Myocyte (in vitro differentiated cells): Measurements from ENCODE around the gene INCA1. TPM values are rescaled to one million over a fixed set of nuclear protein-coding genes. Genes with fewer than 3 reads are reported as not detected.

Experiments
- DNase-seq: peaks from one replicate; pipeline ENCODE4 v3.0.0-alpha.2; 2012; ENCODE audit warnings: low read depth
- total RNA-seq: library from RNA; depleted of rRNA; stranded (reverse); fragments of >200 nt; gene quantifications from 2 replicates; pipeline ENCODE4 v1.2.3, GENCODE V29; 2014

The INCA1 gene
- total RNA-seq, 1 donor from 2014 or later, result 0.62 TPM

DNA sequence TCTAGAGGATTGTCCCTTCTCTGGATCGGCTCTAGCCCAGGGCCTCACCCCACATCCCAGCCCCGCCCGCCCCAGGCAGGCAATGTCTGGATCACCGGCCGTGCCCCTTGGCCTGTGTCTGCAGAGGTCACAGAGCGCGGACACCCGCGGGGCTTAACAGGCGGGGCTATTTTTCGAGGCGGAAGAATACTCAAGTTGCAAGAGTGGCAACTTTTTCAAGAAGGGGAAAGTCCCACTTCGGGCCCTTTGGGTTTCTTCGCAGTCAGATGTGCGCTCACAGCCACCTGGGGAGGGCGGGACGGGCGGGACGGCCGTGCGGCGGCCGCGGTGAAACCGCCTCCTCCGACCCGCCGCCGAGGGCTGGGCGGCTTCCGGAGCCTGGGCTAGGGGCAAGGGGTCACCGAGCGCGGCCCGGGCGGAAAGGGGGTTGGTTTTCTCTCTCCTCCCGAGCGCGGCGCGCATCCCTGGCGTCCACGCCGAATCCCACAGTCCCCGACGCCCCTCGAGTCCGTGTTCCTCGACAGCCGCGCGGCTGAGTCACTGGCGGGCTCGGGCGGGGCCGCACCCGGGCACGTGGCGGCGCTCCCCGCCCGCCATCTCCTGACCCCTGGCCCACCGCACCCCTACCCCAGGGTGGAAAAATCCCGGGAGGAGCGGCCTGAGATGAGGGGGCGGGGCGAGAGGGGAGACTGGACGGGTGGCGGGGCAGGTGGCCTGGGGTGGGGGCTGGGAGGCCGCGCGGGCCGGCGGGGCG, 47.8 kb downstream of the INCA1 start:
- peak; percentile 92 for DNase-seq

DNA sequence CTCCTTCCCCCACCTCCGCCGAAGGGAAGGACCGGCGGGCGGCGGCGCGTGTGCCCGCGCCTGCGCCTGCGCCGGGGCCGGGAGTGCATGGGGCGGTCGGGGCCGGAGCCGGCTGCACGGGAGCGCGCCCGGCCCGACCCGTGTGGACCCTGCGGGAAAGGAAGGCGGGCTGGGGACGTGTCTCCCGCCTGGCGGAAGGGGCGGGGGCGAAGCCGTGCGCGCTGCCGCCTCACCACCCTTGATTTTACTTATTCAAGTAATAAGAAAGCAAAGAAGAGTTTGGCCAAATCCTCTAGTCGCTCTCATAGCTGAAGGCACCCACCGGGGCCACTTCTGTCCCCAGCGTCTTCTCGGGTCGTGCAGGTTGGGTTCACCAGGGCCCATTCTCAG, 48.4 kb downstream of the INCA1 start:
- peak; percentile 88 for DNase-seq

DNA sequence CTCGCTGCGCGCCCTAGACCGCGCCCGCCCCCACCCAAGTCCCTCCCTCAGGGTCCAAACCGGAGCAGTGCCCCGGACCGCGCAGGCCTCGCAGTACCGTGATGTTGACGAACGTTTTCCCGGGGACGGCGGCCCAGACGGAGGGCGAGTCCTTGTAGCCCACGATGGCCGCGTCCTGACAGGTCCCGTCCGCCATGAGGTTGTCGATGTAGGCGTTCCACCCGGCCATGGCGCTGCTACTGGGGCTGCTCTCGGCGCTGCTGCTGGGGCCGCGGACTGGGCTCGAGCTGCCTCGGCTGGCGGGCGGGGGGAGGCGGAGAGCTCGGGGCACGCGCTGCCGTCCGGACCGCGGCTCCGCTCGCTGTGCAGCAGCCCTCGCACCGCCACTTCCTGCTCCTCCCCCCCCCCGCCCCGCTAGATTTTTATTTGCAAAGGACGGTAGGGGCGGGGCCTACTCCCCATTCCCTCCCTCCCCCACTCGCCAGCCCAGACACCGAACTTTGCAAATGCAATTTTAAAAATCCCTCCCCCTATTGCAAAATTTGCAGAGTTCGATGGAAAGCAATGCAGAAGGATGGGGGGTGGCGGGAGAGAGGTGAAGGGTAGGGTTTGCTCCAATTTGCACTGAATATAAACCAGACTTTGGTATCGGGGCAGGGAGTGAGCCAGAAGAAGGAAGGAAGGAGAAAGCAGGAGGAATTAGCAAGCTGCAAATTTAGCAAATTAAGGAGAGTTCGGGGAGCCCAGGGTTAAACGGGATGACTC, 49.0 kb downstream of the INCA1 start, which contains the start of gene PFN1:
Gene PFN1, minus strand, starts transcription at position 365 of the 765 bp plus-strand sequence. Its CDS starts 136 bp downstream, at position 229.
- DNase-seq, result peak; percentile 89

DNA sequence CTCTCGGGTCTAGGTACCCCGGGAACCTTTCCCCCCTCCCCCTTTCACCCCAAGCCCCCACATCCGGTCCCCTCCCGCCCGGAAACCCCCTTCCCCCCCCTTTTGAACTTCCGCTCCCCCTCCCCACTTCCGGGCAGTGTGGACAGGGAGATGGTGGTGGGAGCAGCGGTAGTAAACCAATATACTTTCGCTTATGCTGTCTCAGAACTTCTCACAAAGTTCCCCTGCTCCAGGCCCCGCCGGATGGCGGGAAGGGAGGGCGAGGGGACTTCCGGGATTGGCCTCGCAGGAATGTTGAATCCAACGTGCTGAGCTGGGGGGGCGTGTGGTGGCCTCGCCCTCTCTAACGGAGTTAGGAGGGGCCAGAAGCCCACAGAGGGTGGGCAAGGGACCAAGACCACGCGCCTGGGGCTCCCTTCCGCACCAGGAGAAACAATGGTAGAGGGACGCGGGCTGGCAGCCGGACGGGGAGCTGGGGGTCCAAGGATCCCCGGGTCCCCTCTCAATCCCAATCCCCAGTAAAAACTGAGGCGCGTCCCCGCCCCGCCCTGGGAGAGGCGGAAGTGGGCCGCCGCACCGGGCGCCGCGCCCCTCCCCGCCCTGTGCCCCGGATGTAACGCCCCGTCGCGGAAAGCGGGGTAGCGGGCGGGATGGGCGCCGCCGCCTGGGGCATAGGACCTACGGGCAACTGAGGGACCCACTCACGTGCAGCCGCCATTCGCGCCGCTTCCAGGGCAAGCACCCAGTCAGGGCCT, 49.7 kb downstream of the INCA1 start:
- DNase-seq, result peak; percentile 62

DNA sequence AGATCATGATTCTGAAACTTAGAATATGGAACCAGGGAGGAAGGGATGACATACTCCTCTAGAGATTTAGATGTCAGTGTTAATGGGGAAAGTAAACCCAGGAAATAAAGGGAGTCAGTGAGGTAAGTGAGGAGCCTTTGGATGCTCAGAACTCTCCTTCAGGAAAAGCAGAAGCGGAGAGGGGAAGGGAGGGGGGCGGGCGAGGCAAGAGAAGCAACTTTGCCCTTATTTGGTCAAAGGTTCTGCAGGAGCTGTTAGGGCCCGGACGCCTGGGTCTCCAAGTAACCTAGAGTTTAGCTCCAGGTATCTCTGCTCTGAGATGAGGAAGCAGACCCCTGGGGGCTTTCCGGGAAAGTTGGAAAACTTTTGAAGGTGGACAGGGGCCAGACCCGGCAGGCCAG, 50.3 kb downstream of the INCA1 start:
- peak; percentile 41 for DNase-seq

DNA sequence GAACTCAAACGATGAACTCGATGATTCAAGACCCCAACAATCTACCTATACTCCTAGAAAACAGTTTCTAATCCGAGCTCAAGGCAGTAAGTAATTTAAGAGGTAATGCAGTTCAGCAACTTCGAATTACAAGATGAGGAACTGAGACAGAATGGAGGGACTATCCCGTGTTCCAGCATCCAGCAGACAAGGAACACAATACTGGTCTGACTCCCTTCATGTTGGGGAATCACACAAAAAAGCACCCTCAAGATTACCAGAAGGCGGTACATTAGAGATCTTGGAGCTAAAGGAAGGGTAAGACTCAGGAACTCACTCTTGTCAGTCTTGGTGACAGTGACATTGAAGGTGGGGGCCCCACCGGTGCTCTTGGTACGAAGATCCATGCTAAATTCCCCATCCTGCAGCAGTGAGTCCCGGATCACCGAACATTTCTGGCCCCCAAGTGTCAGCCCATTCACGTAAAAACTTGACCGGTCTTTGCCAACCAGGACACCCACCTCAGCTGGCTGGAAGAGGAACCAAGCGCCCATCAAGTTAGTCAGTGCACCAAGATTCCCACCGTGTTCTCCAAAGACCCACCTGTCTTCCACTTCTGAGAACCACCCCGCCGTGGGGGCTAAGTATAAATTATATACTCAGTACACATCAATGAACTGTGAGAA, 50.9 kb downstream of the INCA1 start:
- DNase-seq, result no peak

DNA sequence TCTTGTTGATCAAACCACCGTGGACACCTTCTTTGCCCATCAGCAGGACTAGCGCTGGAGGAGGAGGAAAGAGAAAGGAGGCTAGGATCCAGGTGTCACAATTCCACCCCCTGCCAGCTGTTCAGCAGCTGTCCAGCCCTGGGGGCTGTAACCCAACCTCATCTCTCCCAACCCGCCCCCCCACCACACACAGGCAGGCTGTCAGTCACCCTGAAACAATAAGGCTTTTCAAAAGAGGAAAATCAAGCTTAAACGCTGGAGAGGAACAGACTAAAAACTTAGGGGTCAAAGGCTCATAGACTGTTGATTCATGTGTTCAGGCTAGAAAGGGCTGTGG, 51.4 kb downstream of the INCA1 start:
- DNase-seq, result peak; percentile 61

DNA sequence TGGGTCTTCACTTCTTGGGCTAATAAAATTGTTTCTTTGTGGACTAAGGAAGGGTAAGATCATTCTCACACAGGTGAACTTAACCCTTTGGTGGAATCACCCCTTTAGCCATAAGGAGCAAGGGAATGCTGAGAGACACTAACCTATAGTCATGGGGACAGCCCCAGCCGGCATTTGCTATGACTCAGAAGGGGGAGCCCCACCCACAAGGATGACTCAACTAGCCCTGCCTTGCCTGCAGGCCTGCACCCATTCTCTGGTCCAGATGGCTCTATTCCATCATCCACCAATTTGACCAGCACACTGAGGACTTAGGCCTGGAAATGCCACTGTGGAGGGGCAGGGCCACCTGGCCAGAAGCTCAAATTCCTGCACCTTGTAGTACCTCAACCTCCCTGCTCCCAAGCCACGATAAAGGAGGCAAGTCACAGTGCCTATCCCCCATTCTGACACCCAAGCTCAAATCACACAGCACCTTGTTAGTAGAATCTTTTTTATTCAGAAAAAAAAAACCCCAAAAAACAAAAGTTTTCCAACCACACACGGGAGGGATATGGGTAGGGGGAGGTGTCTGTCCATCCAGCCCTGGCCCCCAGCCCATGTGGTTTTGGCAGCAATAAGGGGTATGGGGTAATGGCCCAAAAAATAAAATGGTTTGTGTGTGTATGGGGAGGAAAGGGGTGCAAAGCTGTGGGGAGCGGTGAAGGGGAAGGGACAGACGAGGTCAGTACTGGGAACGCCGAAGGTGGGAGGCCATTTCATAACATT, 52.0 kb downstream of the INCA1 start:
- DNase-seq, result peak; percentile 90

DNA sequence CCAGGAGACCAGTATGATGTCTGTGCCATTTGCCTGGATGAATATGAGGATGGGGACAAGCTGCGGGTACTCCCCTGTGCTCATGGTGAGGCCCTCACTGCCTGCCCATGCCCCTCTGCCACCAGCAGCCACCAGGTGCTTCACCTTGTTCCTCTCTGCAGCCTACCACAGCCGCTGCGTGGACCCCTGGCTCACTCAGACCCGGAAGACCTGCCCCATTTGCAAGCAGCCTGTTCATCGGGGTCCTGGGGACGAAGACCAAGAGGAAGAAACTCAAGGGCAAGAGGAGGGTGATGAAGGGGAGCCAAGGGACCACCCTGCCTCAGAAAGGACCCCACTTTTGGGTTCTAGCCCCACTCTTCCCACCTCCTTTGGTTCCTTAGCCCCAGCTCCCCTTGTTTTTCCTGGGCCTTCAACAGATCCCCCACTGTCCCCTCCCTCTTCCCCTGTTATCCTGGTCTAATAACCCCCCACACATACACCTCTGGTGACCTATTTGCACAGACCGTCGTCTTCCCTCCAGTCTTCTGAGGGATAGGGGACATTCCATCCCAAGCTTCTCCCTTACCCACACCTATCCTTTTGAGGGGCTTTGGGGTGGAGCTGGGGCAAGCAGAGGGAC, 52.7 kb downstream of the INCA1 start:
- DNase-seq, result no peak

DNA sequence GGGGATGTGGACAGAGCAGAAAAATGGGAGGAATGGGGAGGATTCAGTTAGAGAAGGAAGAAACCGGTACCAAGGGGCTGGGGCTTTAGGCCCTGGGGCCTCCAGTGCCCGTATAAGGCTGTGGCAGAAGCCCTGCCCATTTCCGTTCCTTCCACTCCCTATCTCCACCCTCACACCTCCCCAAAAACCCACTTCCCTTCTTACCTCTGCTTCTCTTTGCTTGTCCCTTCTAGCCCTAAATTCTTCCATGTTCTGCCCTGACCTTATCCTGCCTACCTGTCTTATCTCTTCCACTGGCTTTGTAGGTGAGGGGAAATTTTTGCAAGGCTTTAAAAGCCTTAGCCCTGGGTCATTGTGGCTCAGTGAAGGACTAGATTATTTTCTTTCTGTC, 53.2 kb downstream of the INCA1 start:
- DNase-seq, result no peak

DNA sequence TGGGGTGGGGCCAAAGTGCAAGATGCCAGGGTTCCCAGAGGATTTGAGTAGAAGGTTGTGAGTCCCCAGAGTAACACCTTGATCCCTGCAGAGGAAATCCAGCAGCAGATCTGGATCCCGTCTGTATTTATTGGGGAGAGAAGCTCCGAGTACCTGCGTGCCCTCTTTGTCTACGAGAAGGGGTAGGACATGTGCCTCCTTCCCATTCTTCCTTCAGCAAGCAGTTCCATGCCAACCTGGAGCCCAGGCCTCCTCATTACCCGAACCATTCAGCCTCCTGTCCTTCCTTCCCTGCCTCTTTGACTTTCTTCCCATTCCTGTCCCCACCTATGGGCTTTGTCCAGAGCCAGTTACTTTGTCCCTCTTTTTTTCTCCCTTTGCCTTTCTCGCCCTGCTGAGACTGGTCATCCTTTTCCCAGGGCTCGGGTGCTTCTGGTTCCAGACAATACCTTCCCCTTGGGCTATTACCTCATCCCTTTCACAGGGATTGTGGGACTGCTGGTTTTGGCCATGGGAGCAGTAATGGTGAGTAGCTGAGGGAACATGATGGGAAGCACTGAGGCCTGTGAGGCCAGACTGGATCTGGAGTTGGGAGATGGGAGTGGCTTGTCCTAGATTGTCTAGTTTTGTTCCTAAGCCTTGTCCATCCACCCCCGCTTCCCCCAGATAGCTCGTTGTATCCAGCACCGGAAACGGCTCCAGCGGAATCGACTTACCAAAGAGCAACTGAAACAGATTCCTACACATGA, 54.4 kb downstream of the INCA1 start:
- no peak for DNase-seq

DNA sequence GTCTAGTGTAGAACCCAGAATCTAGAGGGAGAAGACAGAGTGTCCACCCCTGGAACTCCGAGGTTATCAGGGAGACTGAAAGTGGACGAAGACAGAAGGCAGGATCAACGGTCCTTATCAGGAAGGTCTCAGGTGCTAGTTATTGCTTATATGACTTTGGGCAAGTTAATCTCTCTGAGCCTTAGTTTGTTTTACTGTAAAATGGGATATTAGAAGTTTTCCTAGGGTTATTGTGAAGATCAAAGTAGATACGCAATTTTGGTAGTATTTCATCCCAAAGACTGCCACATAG, 56.1 kb downstream of the INCA1 start:
- no peak for DNase-seq

DNA sequence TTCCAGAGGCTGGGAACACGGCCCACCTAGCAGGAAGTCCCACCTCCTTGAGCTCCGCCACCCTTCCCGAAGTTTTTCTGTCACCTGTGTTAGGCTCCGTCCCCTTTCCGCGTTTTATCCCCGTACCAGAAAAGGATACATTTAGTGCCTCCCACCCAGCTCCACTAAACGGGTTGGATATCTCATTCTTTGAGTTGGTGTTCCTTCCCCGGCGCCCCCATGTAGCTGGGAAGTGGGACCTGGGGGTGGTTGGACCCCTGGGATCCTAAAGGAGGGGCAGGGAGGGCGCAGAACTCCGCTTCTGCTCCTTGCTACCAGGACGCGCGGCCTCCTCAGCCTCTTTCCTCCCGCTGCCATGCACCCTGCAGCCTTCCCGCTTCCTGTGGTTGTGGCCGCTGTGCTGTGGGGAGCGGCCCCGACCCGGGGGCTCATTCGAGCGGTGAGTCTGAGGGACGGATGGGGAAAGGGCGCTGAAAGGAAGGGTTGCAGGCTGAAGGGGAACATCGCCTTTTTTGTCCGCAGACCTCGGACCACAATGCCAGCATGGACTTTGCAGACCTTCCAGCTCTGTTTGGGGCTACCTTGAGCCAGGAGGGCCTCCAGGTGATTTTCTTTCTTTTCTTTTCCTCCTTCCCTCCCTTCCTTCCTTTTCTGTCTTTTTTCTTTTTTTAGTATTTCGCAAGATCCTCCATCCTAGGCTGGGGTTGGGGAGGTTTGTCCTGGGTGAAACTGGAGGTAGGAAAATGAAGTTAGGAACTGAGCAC, 56.6 kb downstream of the INCA1 start:
- no peak for DNase-seq

DNA sequence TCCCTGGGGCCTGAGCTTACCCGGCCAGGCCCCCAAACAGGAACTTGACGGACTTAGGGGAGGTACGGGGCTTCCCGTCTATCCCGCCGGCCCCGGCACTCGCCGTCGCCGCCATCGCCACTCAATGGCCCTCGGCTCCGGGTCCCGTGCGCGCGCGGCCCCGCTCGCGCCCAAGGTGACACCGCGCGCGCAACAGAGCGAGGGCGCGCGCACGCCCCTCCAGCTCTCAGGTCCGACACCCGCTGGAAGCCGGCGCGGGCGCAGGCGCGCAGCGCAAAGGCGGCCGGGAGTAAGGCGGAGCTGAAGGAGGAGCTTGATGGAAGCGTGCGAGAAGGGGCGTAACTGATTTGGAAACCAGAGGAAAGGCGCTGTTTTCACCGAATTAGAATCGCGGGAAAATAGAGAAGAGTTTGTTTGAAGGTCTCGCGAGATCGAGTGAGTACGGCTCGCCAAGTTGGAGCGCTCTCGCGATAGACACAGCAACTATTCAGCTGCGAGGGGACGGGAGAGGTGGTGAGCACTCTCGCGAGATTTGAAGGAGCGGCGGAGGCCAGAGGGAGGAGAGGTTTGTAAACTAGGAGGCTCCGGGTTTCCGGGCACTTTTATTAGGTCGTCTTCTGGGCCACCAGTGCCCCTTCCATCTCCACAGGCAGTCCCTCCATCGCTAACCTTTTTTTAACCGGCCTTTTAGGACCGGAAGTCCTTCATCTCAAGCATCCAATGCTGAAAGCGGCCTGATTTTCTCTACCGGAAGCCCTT, 57.3 kb downstream of the INCA1 start, which contains the start of the genes RNF167 and SLC25A11:
Gene RNF167, plus strand, starts transcription at position 473 of the 759 bp plus-strand sequence. CDS start 642 bp downstream, outside the sequence.
Gene SLC25A11, minus strand, starts transcription at position 251 of the 759 bp plus-strand sequence. Its CDS starts 136 bp downstream, at position 115.
- DNase-seq, result peak; percentile 99

DNA sequence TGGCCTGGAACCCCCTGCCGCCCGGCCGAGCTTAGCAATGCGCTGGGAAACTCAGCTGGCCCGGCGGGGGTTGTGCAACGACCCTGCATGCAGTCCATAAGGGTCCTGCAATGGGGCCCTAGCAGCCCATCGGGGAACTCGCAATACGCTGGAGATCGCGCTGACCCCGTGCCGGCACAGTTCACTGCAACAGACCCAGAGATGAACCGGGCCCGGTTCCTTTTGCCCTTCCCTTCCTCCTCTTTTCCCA, 57.9 kb downstream of the INCA1 start:
- DNase-seq, result no peak

DNA sequence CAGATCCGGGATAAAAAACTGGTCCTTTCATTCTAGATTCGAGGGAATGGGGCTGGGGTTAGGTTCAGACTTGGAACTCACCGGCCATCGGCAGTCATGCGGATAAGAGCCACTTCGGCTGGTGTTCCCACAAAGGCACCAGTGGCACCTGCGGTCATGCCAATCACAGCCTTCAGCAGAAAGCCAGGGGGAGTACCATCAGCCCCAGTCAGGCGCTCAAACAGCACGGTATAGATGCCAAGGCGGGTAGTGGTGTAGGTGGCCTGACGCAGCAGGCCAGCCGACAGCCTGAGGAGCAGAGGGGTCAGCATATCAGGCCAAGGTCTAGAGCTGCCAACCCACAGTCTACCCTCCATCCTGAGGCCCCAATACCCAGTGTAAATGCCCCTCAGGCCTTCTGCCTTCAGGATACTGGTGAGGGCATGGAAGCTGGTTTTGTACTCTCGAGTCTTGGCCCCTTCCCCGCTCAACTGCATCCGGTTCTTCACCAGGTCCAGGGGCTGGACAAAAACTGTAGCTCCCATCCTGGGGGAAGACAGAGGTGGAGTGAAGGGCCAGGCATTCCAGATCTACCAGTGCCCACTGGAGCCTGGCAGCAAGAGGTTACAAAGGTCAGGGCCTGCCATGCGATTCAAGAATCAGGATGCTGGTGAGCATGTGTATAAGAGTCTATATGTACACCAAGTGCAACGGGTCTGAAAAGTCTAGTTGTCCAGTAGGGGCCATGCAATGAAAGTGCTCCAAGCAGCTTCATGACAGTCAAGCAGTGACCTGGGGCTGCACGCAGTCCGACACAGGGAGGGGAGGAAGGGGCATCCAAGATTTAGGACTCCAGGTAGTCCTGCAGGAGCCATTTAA, 58.4 kb downstream of the INCA1 start:
- no peak for DNase-seq
